ENCODE measurements around the gene DAPK3.
"Not testable (repeated sequence)": the region's sequence is repeated elsewhere in the genome, so short reads cannot be mapped to it uniquely, and the experiment has no call there.

Gene DAPK3

DNA sequence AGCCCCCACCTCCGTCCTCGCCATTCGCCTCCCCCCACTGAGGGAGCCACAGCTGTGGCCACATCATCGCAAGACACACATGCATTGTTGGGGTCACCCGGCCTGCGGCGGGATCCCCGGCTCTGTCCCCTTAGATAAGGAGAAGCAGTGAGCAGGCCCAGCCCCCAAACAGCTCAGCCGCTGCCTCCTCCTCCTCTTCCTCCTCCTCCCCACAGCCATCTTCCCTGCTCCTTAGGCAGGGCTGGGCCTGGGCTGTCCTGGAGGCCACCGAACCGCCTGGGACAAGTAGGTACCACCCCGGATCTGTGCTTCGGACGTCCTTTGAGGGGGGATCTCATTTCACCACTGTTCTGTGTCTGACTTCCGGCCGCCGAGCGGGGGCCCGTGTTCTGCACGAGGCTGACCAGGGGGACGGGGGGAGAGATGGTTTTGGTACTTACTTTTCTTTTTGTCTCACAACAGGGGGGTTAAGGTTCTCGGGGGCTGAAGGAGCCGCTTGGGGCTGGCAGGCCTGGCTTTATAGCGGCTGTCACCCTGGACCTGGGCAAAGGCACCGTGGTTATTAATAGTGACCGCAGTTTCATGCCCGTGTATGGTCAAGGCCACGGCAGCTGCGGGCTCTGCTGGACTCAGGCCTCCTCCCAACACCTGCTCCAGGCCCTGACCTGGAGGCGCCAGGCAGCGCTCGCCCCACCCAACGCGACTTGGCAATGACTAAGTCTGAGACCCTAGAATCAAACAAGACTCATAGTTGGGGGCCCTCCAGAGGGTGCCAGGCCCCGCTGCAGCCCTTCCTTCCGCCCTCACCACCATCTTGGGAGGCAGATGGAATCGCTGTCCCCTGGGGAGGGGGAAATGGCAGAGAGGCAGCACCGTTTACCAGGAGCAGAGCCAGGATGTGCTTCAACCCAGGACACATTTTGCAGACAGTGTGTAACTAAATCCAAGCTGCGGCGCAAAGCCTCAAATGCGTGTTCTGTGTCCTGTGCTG is 19.7 kb downstream of the DAPK3 start:
- TF ChIP-seq, protein P1, sequence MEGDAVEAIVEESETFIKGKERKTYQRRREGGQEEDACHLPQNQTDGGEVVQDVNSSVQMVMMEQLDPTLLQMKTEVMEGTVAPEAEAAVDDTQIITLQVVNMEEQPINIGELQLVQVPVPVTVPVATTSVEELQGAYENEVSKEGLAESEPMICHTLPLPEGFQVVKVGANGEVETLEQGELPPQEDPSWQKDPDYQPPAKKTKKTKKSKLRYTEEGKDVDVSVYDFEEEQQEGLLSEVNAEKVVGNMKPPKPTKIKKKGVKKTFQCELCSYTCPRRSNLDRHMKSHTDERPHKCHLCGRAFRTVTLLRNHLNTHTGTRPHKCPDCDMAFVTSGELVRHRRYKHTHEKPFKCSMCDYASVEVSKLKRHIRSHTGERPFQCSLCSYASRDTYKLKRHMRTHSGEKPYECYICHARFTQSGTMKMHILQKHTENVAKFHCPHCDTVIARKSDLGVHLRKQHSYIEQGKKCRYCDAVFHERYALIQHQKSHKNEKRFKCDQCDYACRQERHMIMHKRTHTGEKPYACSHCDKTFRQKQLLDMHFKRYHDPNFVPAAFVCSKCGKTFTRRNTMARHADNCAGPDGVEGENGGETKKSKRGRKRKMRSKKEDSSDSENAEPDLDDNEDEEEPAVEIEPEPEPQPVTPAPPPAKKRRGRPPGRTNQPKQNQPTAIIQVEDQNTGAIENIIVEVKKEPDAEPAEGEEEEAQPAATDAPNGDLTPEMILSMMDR (IDR thresholded peaks at IDR 0.05; ENCODE audit: low read length), result no peak
- TF ChIP-seq EZH2 (IDR thresholded peaks at IDR 0.05; ENCODE audit: borderline replicate concordance, low read length), result no peak
- no peak overlapping the region for H2AFZ ChIP-seq (ENCODE audit: low read length)
- no peak overlapping the region for H3K4me2 ChIP-seq (ENCODE audit: low read length)
- H3K36me3 ChIP-seq (ENCODE audit: insufficient read depth, low read length), result no peaks in the 10 kb centered on the region; the same call in 1 of the 2 replicates
- H3K9me3 ChIP-seq (ENCODE audit: low read length), result no peaks in the 10 kb centered on the region
- no peaks in the 10 kb centered on the region for H3F3A ChIP-seq (ENCODE audit: insufficient read depth, low read length)
- no peaks in the 10 kb centered on the region for H4K20me1 ChIP-seq (ENCODE audit: insufficient read depth, low read length)
- H3K9me2 ChIP-seq (ENCODE audit: low read depth, low read length), result no peaks in the 10 kb centered on the region
- H3K27ac ChIP-seq (ENCODE audit: low read depth, low read length, poor library complexity, severe bottlenecking), result no peak overlapping the region
- H3K9ac ChIP-seq (ENCODE audit: low read length), result no peak overlapping the region
- no peak overlapping the region for H3K4me3 ChIP-seq (ENCODE audit: low read depth, low read length, poor library complexity, severe bottlenecking)
- H3K4me1 ChIP-seq (ENCODE audit: insufficient read depth, low read length, severe bottlenecking), result no peaks in the 10 kb centered on the region
- peaks cover 5% of the 10 kb centered on the region; the same call in 1 of the 2 replicates for H3K27me3 ChIP-seq (ENCODE audit: insufficient read depth, low read length)
- H3K79me2 ChIP-seq (ENCODE audit: insufficient read depth, low read length), result no peaks in the 10 kb centered on the region

DNA sequence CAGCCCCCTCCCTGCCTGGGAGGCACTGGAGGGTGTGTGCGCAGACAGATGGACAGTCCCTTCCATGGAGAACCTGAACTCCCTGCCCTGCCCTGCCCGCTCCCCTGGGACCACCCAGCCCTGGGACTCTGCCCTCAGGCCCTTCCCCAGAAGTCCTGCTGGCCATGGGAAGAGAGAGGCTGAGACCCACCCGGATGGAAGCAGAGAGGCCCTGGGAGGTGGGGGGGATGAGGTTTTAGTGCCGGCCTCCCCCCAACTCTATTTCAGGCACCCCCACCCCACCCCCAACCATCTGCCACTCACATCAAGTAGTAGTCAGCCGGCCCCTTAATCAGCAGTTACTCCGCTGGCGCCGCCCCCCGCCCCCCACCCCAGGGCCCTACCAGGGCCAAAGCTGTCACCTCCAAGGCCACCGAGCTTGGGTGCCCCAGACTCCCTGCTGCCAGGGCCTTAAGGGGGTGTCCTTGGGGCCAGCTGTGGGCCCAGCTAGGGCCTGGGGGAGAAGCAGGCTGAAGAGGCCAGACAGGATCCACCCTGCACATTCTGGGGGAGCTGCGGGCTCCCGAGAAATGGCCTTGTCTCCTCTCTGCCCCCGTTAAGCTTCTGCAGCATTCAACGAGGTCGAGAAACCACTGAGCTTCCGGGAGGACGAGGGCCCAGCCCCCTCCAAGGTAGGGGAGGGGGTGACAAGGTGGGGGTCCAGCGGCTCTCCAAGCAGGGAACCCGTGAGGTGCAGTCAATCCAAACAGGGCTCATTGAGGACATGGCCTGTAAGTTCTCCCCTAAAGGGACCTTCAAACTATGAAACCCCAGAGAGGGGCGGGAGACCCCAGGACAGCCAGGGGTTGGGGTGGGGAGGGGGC is 20.7 kb downstream of the DAPK3 start:
- Histone ChIP-seq H3K27me3 (ENCODE audit: insufficient read depth, low read length) (peaks cover 5% of the 10 kb centered on the region; the same call in 1 of the 2 replicates), H3K4me2 (ENCODE audit: low read length) (no peak overlapping the region), H3K9me2 (ENCODE audit: low read depth, low read length) (no peaks in the 10 kb centered on the region), H4K20me1 (ENCODE audit: insufficient read depth, low read length) (no peaks in the 10 kb centered on the region), H3K79me2 (ENCODE audit: insufficient read depth, low read length) (no peaks in the 10 kb centered on the region), H3F3A (ENCODE audit: insufficient read depth, low read length) (no peaks in the 10 kb centered on the region), H3K9ac (ENCODE audit: low read length) (no peak overlapping the region), H3K9me3 (ENCODE audit: low read length) (no peaks in the 10 kb centered on the region), H3K27ac (ENCODE audit: low read depth, low read length, poor library complexity, severe bottlenecking) (no peak overlapping the region), H3K36me3 (ENCODE audit: insufficient read depth, low read length) (no peaks in the 10 kb centered on the region), H3K4me3 (ENCODE audit: low read depth, low read length, poor library complexity, severe bottlenecking) (no peak overlapping the region), H2AFZ (ENCODE audit: low read length) (no peak overlapping the region), H3K4me1 (ENCODE audit: insufficient read depth, low read length, severe bottlenecking) (no peaks in the 10 kb centered on the region)
- TF ChIP-seq, protein P1 (IDR thresholded peaks at IDR 0.05; ENCODE audit: low read length), result no peak
- TF ChIP-seq EZH2 (IDR thresholded peaks at IDR 0.05; ENCODE audit: borderline replicate concordance, low read length), result no peak

DNA sequence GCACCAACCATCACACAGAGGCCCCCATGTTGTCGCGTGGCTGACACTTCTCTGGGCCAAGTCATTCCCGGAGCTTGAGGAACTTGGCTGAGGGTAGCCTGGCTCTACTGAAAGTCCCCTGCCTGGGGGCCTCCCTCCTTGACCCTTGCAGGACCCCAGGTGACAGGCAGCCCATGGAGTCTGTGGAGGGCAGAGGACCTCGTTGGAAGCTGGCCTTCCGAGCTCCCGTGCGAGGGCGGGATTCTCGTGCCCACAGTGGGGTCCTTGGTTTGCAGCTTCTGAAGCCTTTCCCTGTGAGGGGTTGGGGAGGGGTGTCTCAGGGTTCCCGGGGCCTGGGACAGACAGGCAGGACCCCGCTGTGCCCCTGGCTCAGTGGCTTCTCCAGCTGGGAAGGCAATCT is 21.6 kb downstream of the DAPK3 start:
- Histone ChIP-seq H3K36me3 (ENCODE audit: insufficient read depth, low read length) (no peaks in the 10 kb centered on the region), H3F3A (ENCODE audit: insufficient read depth, low read length) (no peaks in the 10 kb centered on the region), H3K4me3 (ENCODE audit: low read depth, low read length, poor library complexity, severe bottlenecking) (no peak overlapping the region), H3K27me3 (ENCODE audit: insufficient read depth, low read length) (peaks cover 5% of the 10 kb centered on the region; the same call in 1 of the 2 replicates), H3K79me2 (ENCODE audit: insufficient read depth, low read length) (no peaks in the 10 kb centered on the region), H4K20me1 (ENCODE audit: insufficient read depth, low read length) (no peaks in the 10 kb centered on the region), H3K9me2 (ENCODE audit: low read depth, low read length) (no peaks in the 10 kb centered on the region), H3K4me1 (ENCODE audit: insufficient read depth, low read length, severe bottlenecking) (no peaks in the 10 kb centered on the region), H3K9ac (ENCODE audit: low read length) (no peak overlapping the region), H3K4me2 (ENCODE audit: low read length) (no peak overlapping the region), H3K27ac (ENCODE audit: low read depth, low read length, poor library complexity, severe bottlenecking) (no peak overlapping the region), H2AFZ (ENCODE audit: low read length) (no peak overlapping the region), H3K9me3 (ENCODE audit: low read length) (no peaks in the 10 kb centered on the region)
- TF ChIP-seq, protein P1 (IDR thresholded peaks at IDR 0.05; ENCODE audit: low read length), result no peak
- TF ChIP-seq EZH2 (IDR thresholded peaks at IDR 0.05; ENCODE audit: borderline replicate concordance, low read length), result no peak

DNA sequence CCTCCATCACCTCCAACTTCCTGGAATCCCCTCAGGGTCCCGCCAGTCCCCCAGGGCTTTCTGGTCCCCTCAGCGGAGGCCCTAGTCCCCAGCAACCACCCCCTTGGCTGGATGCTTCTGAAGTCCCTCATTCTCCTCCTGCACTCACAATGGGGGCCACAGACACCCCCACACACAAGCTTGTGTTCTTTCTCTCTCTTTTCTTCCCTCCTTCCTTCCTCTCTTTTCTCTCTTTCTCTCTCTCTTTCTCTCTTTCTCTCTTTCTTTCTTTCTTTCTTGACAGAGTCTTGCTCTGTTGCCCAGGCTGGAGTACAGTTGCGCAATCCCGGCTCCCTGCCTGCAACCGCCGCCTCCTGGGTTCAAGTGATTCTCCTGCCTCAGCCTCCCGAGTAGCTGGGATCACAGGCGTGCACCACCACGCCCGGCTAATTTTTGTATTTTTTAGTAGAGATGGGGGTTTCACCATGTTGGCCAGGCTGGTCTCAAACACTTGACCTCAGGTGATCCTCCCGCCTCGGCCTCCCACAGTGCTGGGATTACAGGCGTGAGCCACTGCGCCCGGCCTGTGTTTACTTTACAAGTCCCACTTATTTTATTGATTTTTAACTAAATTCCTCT is 23.5 kb downstream of the DAPK3 start:
- not testable (repeated sequence) for H3K9ac ChIP-seq (ENCODE audit: low read length); H3K27ac ChIP-seq (ENCODE audit: low read depth, low read length, poor library complexity, severe bottlenecking); H3K27me3 ChIP-seq (ENCODE audit: insufficient read depth, low read length); H3K9me3 ChIP-seq (ENCODE audit: low read length); H3K36me3 ChIP-seq (ENCODE audit: insufficient read depth, low read length); H2AFZ ChIP-seq (ENCODE audit: low read length); H3K4me2 ChIP-seq (ENCODE audit: low read length); H3F3A ChIP-seq (ENCODE audit: insufficient read depth, low read length); H3K79me2 ChIP-seq (ENCODE audit: insufficient read depth, low read length); H3K4me1 ChIP-seq (ENCODE audit: insufficient read depth, low read length, severe bottlenecking); H3K9me2 ChIP-seq (ENCODE audit: low read depth, low read length); H3K4me3 ChIP-seq (ENCODE audit: low read depth, low read length, poor library complexity, severe bottlenecking); H4K20me1 ChIP-seq (ENCODE audit: insufficient read depth, low read length)

All from OCI-LY1 (cell line).